Neural progenitor cell (in vitro differentiated cells): Measurements from ENCODE around the gene ARHGAP23.
"Not testable (repeated sequence)": the region's sequence is repeated elsewhere in the genome, so short reads cannot be mapped to it uniquely, and the experiment has no call there.

Experiments
- CTCF ChIP-seq: fragments of 200-600 bp; sonication (generic); IDR thresholded peaks from 2 replicates; pipeline ENCODE4 v1.5.1; 2017; ENCODE audit warnings: antibody characterized with exemption, mild to moderate bottlenecking
- EZH2 ChIP-seq: fragments of 200-600 bp; sonication (generic); IDR thresholded peaks from 2 replicates; pipeline ENCODE4 v1.6.1; 2017; ENCODE audit warnings: antibody characterized with exemption, mild to moderate bottlenecking, moderate library complexity
- EZH2phosphoT487 ChIP-seq: fragments of 200-600 bp; sonication (generic); IDR thresholded peaks from 2 replicates; pipeline ENCODE4 v1.6.1; 2017; ENCODE audit warnings: antibody characterized with exemption

- TF ChIP-seq CTCF, EZH2, EZH2phosphoT487: not testable (repeated sequence)
Observed at GRCh38 chr17:38489774-38490173, 61.5 kb downstream of the ARHGAP23 start.
